ENCODE results near the gene MPHOSPH6. TPM values are rescaled to one million over a fixed set of nuclear protein-coding genes. Genes with fewer than 3 reads are reported as not detected.

The MPHOSPH6 gene
- total and polyA plus RNA-seq, 2 of the 13 experiments (the other 11 are each of a cell fraction or from before 2014, with no cell fraction given), result 28.4 to 76.4 TPM

- TF ChIP-seq ZNF136 (CRISPR knock-in tag; IDR thresholded peaks at IDR 0.05; ENCODE audit: low read depth) (0 out of 2 replicates have a peak, but pooled peaks have one; percentile 76), SMARCC2 (IDR thresholded peaks at IDR 0.05) (no peak), ATRX (CRISPR knock-in tag; IDR thresholded peaks at IDR 0.05; ENCODE audit: borderline replicate concordance) (no peak), ZBTB20 (CRISPR knock-in tag; IDR thresholded peaks at IDR 0.05; ENCODE audit: borderline replicate concordance, low read depth) (peak; percentile 57; the same call in 1 of the 2 replicates), ZIK1 (CRISPR knock-in tag; IDR thresholded peaks at IDR 0.05; ENCODE audit: borderline replicate concordance, low read depth) (peak; percentile 89; the same call in 1 of the 2 replicates), ZNF34 (CRISPR knock-in tag; IDR thresholded peaks at IDR 0.05; ENCODE audit: borderline replicate concordance) (peak; percentile 77; the same call in 1 of the 2 replicates), SMAD1 (CRISPR knock-in tag; IDR thresholded peaks at IDR 0.05; ENCODE audit: borderline replicate concordance, low read depth) (peak; percentile 96), EED (CRISPR knock-in tag; IDR thresholded peaks at IDR 0.05) (peak; percentile 94), TFDP2 (CRISPR knock-in tag; IDR thresholded peaks at IDR 0.05) (peak; percentile 92), ZMYM2 (CRISPR knock-in tag; IDR thresholded peaks at IDR 0.05) (peak; percentile 25), ARID4A (CRISPR knock-in tag; IDR thresholded peaks at IDR 0.05; ENCODE audit: borderline replicate concordance) (peak; percentile 97), ZNF629 (CRISPR knock-in tag; conservative IDR thresholded peaks at IDR 0.05) (no peak)
- TF ChIP-seq, protein P1, sequence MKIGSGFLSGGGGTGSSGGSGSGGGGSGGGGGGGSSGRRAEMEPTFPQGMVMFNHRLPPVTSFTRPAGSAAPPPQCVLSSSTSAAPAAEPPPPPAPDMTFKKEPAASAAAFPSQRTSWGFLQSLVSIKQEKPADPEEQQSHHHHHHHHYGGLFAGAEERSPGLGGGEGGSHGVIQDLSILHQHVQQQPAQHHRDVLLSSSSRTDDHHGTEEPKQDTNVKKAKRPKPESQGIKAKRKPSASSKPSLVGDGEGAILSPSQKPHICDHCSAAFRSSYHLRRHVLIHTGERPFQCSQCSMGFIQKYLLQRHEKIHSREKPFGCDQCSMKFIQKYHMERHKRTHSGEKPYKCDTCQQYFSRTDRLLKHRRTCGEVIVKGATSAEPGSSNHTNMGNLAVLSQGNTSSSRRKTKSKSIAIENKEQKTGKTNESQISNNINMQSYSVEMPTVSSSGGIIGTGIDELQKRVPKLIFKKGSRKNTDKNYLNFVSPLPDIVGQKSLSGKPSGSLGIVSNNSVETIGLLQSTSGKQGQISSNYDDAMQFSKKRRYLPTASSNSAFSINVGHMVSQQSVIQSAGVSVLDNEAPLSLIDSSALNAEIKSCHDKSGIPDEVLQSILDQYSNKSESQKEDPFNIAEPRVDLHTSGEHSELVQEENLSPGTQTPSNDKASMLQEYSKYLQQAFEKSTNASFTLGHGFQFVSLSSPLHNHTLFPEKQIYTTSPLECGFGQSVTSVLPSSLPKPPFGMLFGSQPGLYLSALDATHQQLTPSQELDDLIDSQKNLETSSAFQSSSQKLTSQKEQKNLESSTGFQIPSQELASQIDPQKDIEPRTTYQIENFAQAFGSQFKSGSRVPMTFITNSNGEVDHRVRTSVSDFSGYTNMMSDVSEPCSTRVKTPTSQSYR (CRISPR knock-in tag; IDR thresholded peaks at IDR 0.05; ENCODE audit: borderline replicate concordance), result peak; percentile 17; the same call in 1 of the 2 replicates
- TF ChIP-seq, protein P2, sequence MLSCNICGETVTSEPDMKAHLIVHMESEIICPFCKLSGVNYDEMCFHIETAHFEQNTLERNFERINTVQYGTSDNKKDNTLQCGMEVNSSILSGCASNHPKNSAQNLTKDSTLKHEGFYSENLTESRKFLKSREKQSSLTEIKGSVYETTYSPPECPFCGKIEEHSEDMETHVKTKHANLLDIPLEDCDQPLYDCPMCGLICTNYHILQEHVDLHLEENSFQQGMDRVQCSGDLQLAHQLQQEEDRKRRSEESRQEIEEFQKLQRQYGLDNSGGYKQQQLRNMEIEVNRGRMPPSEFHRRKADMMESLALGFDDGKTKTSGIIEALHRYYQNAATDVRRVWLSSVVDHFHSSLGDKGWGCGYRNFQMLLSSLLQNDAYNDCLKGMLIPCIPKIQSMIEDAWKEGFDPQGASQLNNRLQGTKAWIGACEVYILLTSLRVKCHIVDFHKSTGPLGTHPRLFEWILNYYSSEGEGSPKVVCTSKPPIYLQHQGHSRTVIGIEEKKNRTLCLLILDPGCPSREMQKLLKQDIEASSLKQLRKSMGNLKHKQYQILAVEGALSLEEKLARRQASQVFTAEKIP (CRISPR knock-in tag; IDR thresholded peaks at IDR 0.05; ENCODE audit: borderline replicate concordance), result no peak
- TF ChIP-seq, protein P3, sequence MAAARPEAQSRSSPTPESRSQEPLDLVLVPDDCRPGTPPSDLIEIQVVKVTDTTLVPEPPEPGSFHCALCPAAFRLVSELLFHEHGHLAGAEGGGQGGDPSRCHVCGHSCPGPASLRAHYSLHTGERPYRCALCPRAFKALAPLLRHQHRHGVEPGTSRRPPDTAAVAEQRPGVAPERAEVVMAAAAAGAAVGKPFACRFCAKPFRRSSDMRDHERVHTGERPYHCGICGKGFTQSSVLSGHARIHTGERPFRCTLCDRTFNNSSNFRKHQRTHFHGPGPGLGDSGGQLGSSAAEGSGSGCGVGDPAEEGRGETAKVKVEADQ (CRISPR knock-in tag; IDR thresholded peaks at IDR 0.05; ENCODE audit: borderline replicate concordance), result peak; percentile 98; the same call in 1 of the 2 replicates
Observed at GRCh38 chr16:82169861-82170845, at the start of gene MPHOSPH6 (continued).

Data from HepG2 (cell line).